Neutrophil (primary cell): ENCODE measurements around the gene GFM1.

Source experiments
- H3K27ac ChIP-seq: fragments of 200-600 bp; sonication (generic); 2 replicates; pipeline ENCODE4 v1.5.1; 2016; ENCODE audit warnings: mild to moderate bottlenecking, moderate library complexity
- H3K27me3 ChIP-seq: fragments of 200-600 bp; sonication (generic); 2 replicates; pipeline ENCODE4 v1.6.0; 2016; ENCODE audit warnings: mild to moderate bottlenecking
- H3K36me3 ChIP-seq: fragments of 200-600 bp; sonication (generic); 2 replicates; pipeline ENCODE4 v1.5.1; 2017
- H3K4me1 ChIP-seq, 2 experiments: fragments of 200-600 bp in 1 of 2; sonication (generic) in 1 of 2; 1 replicate in 1 of 2; 2 replicates in 1 of 2; pipeline versions ENCODE4 v1.5.1 to v1.6.1; 2013 to 2016; ENCODE audit warnings: low read depth in 1 of 2, low read length in 1 of 2, mild to moderate bottlenecking in 1 of 2, moderate library complexity in 1 of 2; ENCODE audit not compliant: control insufficient read depth in 1 of 2, insufficient read depth in 1 of 2
- H3K4me3 ChIP-seq, 2 experiments: fragments of 200-600 bp in 1 of 2; sonication (generic) in 1 of 2; 1 replicate in 1 of 2; 2 replicates in 1 of 2; pipeline ENCODE4 v1.5.1; 2013 to 2016; ENCODE audit warnings: low read depth in 1 of 2, low read length in 1 of 2, mild to moderate bottlenecking in 1 of 2, moderate library complexity in 1 of 2
- H3K9me3 ChIP-seq: fragments of 200-600 bp; sonication (generic); 2 replicates; pipeline ENCODE4 v1.5.1; 2016
- CTCF ChIP-seq: fragments of 200-600 bp; sonication (generic); IDR thresholded peaks from 2 replicates; pipeline ENCODE4 v1.5.1; 2016; ENCODE audit warnings: antibody characterized with exemption

The GFM1 gene

DNA sequence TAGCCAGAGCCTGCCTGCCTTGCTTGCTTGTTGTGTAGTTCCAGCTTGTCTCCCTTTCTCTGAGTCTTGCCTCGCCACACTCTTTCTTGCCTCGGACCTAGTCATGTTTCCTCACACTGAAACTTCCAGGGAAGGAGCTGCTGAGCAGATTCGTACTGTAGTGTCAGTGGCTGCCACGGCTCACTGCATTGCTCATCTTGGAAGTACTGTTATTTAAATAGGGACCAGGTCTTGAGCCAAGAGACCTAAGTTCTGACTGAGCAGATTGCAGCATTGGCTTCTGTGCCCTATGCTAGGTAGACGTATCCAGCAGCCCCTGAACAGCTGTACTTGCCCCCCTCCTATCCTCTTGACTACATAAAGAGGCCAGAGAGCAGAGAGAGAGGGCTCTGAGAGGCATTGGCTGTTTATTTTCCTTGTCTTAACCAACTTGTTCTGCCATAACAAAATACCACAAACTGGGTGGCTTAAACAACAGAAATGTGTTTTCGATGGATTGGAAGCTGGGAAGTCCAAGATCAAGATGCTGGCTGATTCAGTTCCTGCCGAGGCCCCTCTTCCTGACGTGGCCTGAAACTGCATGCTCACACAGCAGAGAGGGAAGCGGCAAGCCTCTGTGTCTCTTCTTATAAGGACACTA lies 93.8 kb downstream of the GFM1 start:
- Histone ChIP-seq H3K4me3 (no peak overlapping the region), H3K36me3 (no peaks in the 10 kb centered on the region), H3K9me3 (no peaks in the 10 kb centered on the region), H3K27me3 (no peaks in the 10 kb centered on the region), H3K4me1 (peaks cover 8% of the 10 kb centered on the region in 2 experiments), H3K27ac (no peak overlapping the region)
- TF ChIP-seq CTCF: no peak

DNA sequence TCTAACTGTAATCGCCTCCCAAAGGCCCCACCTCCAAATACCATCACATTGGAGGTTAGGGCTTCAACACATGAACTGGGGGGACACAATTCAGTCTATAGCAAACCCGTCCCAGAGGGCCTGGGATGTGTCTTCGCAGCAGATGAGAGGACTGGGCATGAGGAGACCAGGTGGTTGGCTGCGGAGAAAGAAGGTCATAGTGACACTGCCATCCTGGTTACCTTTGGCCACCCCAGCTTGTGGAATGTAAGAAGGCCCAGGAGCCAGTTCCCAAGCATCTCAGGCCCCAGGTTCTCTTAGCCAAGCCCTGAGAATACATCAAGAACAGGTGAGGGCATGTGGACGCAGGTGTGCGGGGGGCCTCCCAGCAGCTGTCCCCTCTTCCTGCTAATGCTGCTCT lies 94.3 kb downstream of the GFM1 start:
- Histone ChIP-seq H3K27ac (no peak overlapping the region), H3K36me3 (no peaks in the 10 kb centered on the region), H3K4me3 (no peak overlapping the region), H3K4me1 (peaks cover 3 to 4% of the 10 kb centered on the region in 2 experiments), H3K27me3 (no peaks in the 10 kb centered on the region), H3K9me3 (no peaks in the 10 kb centered on the region)
- no peak for TF ChIP-seq CTCF

- TF ChIP-seq CTCF: no peak
- Histone ChIP-seq H3K4me1 (peaks cover 0 to under 1% of the 10 kb centered on the region in 2 experiments), H3K36me3 (no peaks in the 10 kb centered on the region), H3K4me3 (no peak overlapping the region), H3K9me3 (no peaks in the 10 kb centered on the region), H3K27me3 (no peaks in the 10 kb centered on the region), H3K27ac (no peak overlapping the region)
Measured at GRCh38 chr3:158739078-158739477, 94.8 kb downstream of the GFM1 start.

- H3K36me3 ChIP-seq: no peaks in the 10 kb centered on the region
- H3K4me3 ChIP-seq: no peak overlapping the region
- no peaks in the 10 kb centered on the region for H3K27me3 ChIP-seq
- H3K27ac ChIP-seq: no peak overlapping the region
- TF ChIP-seq CTCF: no peak
- H3K4me1 ChIP-seq: no peaks in the 10 kb centered on the region
- H3K9me3 ChIP-seq: no peaks in the 10 kb centered on the region
Measured at GRCh38 chr3:158739661-158740060, 95.3 kb downstream of the GFM1 start.
